ENCODE results near the gene TBC1D2B.
"Not testable (repeated sequence)": the region's sequence is repeated elsewhere in the genome, so short reads cannot be mapped to it uniquely, and the experiment has no call there.

TBC1D2B gene

DNA sequence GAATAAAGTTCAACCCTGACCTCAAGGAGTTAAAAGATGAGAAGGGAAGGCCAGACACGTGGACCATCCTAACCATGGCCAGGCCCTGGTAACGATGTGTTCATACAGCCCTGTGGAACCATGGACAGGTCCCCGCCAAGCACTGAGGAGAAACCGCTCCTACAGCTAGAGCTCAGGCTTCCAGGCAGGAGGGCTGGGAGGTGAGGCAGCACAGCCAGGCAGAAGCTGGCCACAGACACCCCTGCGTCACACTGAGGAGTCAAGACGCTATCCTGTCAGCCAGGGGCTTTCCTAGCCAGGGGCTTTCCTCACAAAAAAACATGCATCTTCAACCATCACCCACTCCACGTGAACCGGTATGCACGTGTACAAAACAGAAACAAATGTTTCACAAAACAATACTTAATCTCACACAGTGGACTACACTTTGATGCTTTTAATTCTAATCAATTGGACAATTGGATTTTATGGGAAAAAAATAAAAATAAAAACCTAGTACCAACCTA lies 73.2 kb downstream of the TBC1D2B start:
- ATAC-seq (no peak), DNase-seq (no peak)
- Mint-ChIP-seq H3K9me3 (no peaks in the 10 kb centered on the region), H3K27ac (peak overlapping the region; percentile 67), H3K36me3 (ENCODE audit: low read depth) (peaks cover 20% of the 10 kb centered on the region), H3K4me3 (no peak overlapping the region), H3K27me3 (no peaks in the 10 kb centered on the region), H3K4me1 (peaks cover 9% of the 10 kb centered on the region)

DNA sequence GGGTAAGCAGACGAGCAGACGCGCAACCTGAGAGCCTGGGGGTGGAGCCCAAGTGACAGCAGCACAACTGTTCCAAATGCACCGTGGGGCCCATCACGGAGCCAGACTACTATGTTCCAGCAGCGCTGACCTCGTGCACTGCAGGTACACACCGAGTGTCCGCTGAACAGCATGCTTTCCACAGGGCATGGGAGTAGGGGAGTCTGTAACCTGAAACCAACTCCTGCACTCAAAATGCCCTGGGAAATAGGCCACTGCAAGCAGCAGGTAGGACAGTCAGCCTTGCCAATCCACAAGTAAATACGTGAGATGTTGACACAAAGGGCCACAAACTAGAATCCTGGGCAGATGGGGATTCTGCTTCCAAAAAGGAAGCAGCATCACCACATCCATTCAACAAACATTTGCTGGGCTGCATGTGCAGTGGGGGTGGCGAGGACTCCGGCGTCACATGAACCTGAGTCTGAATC lies 73.9 kb downstream of the TBC1D2B start:
- peaks cover 20% of the 10 kb centered on the region for H3K36me3 Mint-ChIP-seq (ENCODE audit: low read depth)
- no peak overlapping the region for H3K27ac Mint-ChIP-seq

DNA sequence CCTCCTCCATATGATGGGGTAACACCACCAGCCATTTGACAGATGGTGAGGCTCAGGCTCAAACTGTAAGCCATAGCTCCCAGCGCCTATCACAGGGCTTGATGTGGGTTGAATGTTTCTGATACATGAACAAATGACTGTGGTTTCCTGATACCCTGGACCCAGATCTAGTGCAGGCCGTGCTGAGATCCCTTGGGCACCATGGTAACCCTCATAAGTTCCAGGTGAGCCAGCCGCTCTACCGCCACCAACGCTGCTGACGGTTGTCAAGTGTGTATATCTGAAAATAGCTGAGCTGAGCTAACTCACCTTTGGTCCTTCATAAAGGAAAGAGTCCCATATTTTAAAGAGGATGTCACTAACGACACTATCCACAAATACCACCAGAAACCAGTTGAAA lies 74.5 kb downstream of the TBC1D2B start:
- Mint-ChIP-seq H3K4me1 (peaks cover 9% of the 10 kb centered on the region), H3K9me3 (no peaks in the 10 kb centered on the region), H3K4me3 (no peak overlapping the region), H3K27me3 (no peaks in the 10 kb centered on the region), H3K36me3 (ENCODE audit: low read depth) (peaks cover 20% of the 10 kb centered on the region), H3K27ac (no peak overlapping the region)
- DNase-seq (no peak), ATAC-seq (no peak)

More for the DNA sequence above, 73.9 kb downstream of the TBC1D2B start:
- DNase-seq = no peak
- no peaks in the 10 kb centered on the region for H3K27me3 Mint-ChIP-seq
- peaks cover 9% of the 10 kb centered on the region for H3K4me1 Mint-ChIP-seq
- ATAC-seq = no peak
- no peak overlapping the region for H3K4me3 Mint-ChIP-seq
- H3K9me3 Mint-ChIP-seq = no peaks in the 10 kb centered on the region

DNA sequence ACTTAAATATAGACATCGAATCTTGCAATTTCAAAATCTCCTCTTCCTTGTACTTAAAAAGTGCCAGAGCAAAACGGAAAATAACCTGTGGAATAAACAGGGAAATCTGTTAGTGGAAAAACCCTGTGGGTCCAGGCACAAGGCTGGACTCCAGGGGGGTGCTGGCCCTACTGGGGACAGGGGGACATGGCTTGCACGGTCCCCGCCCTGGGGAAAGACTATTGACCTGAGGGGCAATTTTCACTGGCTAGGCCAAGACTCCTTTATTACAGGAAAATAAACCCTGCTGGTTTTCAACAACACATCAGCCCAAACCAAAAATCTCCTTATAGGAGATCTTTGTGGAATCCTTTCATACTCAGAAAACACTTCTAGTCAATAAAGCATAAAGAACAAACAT lies 75.9 kb downstream of the TBC1D2B start:
- DNase-seq = no peak
- Mint-ChIP-seq H3K4me3 (no peak overlapping the region), H3K36me3 (ENCODE audit: low read depth) (peaks cover 14% of the 10 kb centered on the region)

DNA sequence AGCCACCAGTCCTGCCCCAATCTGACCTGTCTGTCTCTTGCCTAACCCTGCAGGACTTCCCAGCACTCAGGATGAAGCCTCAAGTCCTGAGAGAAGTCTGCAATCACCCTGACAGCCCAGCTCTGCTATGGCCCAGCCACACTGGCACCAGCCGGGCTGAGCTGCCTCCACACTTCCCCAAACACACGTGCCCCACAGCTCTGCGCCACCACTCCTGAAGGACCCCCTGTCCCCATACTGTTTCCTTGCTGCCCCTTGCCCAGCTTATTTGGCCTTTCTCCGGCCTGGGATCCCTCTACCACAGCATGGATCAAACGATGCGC lies 76.6 kb downstream of the TBC1D2B start:
- Mint-ChIP-seq H3K27me3 (no peaks in the 10 kb centered on the region), H3K9me3 (no peaks in the 10 kb centered on the region), H3K4me3 (no peak overlapping the region), H3K27ac (peak overlapping the region; percentile 46), H3K4me1 (peaks cover 9% of the 10 kb centered on the region), H3K36me3 (ENCODE audit: low read depth) (peaks cover 12% of the 10 kb centered on the region)
- DNase-seq = no peak
- no peak for ATAC-seq

More for the DNA sequence above, 75.9 kb downstream of the TBC1D2B start:
- H3K9me3 Mint-ChIP-seq = no peaks in the 10 kb centered on the region
- no peaks in the 10 kb centered on the region for H3K27me3 Mint-ChIP-seq
- ATAC-seq = no peak
- peak overlapping the region; percentile 31 for H3K27ac Mint-ChIP-seq
- peaks cover 9% of the 10 kb centered on the region for H3K4me1 Mint-ChIP-seq

DNA sequence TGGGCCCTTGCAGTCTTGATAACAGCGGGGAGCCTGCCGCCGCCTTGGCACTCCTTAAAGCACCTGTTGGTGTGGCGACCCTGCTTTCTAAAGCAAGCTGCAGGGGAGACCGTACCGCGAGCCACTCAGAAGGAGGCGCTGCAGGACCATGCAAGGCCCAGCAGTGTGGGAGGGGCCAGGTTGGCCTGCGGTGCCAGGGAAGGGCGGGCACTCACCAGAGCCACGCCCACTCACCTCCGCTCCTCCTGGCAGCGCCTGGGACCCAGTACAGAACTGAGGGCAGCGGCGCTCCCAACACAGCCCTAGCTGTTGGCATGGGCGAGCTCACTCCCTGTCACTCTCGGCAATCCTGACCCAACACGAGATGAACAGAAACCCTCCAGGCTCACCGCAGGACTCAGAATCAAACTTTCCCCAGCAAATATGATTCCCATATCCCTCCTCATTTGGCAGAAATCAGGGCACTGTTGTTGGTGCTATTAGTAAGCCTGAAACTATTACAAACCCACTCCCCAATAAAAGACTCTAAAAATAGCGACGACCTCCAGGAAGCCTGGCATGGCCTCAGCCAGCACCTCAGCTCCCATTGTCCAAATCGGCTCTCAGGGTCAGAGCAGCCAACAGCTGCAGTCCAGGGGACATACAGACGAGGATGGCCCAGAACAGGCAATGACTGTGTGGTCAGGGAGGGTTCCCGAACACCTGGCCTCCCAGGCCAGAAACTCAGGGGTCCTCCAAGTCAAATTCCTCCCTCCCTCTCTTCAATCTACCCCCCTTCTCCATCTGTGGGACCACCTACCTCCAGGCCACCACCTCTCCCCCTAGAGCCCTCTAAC lies 77.2 kb downstream of the TBC1D2B start:
- ATAC-seq = peak; percentile 92
- Mint-ChIP-seq H3K4me3 (no peak overlapping the region), H3K36me3 (ENCODE audit: low read depth) (peaks cover 12% of the 10 kb centered on the region), H3K27me3 (no peaks in the 10 kb centered on the region), H3K9me3 (no peaks in the 10 kb centered on the region), H3K4me1 (peaks cover 9% of the 10 kb centered on the region), H3K27ac (peak overlapping the region; percentile 46)
- DNase-seq = peak; percentile 77

DNA sequence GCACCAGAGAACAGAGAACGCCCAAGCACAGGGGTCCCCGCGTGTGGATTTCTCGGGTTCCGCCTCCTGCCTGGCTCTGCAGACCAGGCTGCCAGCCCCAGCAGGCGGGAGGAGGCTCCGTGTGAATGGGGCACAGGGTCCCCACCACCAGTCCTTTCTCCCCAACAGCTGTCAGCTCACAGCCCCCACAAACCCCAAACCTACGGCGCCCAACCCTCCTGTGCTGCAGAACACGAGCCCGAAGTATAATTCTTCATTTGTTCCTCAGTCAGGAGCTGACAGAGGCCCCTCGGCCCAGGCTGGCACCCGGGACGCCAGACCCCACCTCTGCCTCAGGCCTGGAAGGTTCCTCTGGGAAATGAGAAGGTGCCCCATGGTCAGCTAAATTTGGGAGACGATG lies 78.0 kb downstream of the TBC1D2B start:
- H3K27me3 Mint-ChIP-seq = no peaks in the 10 kb centered on the region
- H3K4me3 Mint-ChIP-seq = no peak overlapping the region
- ATAC-seq (no peak), DNase-seq (no peak)
- H3K27ac Mint-ChIP-seq = no peak overlapping the region
- no peaks in the 10 kb centered on the region for H3K9me3 Mint-ChIP-seq
- peaks cover 8% of the 10 kb centered on the region for H3K4me1 Mint-ChIP-seq
- H3K36me3 Mint-ChIP-seq (ENCODE audit: low read depth) = peaks cover 12% of the 10 kb centered on the region

DNA sequence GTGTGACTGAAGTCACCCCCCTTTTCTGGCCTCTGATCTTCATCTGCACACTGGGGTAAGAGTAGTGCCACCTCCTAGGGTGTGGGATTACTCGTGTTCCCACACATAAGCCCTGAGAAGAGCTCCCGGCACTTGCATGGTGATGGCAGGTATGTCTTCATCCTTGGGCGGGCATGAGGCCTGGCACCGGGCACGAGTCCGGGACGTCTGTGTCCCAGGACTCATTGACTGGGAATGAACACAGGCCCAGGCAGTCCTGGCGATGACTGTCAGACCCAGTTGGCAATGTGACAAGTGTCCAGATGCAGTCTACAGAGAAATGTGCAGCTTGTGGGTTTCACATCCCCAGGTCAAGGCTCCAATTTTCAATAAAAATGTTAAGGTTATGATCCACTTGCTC lies 78.9 kb downstream of the TBC1D2B start:
- Mint-ChIP-seq H3K9me3 (no peaks in the 10 kb centered on the region), H3K27me3 (no peaks in the 10 kb centered on the region), H3K36me3 (ENCODE audit: low read depth) (peaks cover 12% of the 10 kb centered on the region), H3K27ac (no peak overlapping the region), H3K4me1 (peaks cover 3% of the 10 kb centered on the region), H3K4me3 (no peak overlapping the region)
- ATAC-seq = no peak
- no peak for DNase-seq

DNA sequence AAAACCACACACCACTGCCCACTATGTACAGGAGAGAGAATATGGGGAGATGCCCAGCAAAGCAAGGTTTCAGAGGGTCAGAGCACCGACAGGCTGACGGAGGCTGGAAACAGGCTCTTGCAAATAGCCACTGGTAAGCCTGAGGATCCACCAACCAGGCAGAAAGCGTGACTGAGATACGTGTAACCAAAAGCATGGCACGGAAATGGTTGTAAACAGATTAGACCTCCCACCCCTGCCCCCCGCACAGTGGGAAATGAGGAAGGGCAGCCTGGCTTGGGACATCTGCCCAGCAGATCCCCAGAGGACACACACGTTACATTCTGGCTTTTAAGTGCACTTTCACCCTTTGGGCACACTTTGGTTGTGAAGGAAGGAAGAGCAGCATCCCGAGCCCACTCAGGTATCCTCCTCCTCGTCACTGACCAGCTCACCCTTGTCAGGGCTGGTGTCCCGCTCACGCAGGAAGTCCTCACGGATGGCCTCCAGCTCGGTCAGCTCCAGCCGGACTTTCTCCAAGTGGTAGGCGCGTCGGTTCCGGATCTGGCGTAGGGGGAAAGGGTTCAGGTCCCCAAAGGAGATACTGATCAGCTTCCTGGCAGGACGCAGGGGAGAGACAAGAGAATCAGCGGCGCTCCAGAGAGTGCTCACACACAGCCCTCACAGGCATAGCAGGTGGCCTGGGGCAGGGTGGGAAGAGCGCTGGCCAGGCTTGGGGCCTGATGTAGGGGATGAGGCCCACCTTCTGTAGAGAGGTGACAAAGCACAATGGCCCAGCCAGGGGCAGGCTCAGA lies 79.6 kb downstream of the TBC1D2B start:
- H3K4me3 Mint-ChIP-seq; ATAC-seq; H3K4me1 Mint-ChIP-seq; H3K27me3 Mint-ChIP-seq; H3K36me3 Mint-ChIP-seq (ENCODE audit: low read depth); H3K9me3 Mint-ChIP-seq; DNase-seq; H3K27ac Mint-ChIP-seq: not testable (repeated sequence)

DNA sequence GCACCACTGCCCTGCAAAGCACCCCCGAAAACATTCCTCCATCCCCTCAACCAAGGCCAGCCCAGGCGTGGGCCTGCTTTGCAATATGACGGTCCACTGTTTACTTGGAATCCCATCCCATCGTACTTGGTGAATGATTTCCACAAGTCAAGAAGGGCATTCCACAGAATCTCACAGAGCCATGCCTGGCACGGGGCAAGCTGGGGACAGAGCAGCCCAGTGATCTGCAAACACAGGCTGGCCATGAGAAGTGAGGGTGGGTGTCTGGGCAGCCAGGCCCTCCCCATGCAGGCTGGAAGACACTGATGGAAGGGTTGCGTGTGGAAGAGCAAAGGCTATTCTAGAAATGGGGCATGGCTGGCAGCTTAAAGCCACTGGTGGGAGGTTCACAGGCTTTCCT lies 80.3 kb downstream of the TBC1D2B start:
- H3K27ac Mint-ChIP-seq; H3K36me3 Mint-ChIP-seq (ENCODE audit: low read depth); ATAC-seq: not testable (repeated sequence)

DNA sequence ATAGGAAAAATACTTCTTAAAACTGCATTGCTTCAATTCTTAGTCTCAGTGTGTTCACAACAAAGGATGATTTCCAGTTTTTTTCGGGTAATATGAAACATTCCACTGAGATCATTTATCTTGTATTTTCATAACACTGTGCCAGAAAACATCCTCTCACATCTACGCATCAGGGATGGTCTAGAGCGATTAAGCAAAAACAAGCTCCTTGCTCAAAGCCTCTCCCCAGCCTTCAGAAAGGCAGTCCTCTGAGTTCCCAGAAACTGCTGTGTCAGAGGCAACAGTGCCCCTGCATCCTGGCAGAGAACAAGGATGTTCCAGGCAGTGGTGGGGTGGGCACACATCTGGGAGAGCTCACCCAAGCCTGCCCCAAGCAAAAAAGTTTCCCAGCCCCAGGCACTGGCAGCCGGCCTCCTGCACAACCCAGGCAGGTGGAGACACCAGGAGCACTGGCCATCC lies 80.8 kb downstream of the TBC1D2B start:
- not testable (repeated sequence) for H3K36me3 Mint-ChIP-seq (ENCODE audit: low read depth); H3K27ac Mint-ChIP-seq; H3K4me3 Mint-ChIP-seq; H3K9me3 Mint-ChIP-seq; ATAC-seq; H3K4me1 Mint-ChIP-seq; H3K27me3 Mint-ChIP-seq; DNase-seq

More for the DNA sequence above, 80.3 kb downstream of the TBC1D2B start:
- H3K4me3 Mint-ChIP-seq, H3K27me3 Mint-ChIP-seq, DNase-seq, H3K4me1 Mint-ChIP-seq, H3K9me3 Mint-ChIP-seq: not testable (repeated sequence)

DNA sequence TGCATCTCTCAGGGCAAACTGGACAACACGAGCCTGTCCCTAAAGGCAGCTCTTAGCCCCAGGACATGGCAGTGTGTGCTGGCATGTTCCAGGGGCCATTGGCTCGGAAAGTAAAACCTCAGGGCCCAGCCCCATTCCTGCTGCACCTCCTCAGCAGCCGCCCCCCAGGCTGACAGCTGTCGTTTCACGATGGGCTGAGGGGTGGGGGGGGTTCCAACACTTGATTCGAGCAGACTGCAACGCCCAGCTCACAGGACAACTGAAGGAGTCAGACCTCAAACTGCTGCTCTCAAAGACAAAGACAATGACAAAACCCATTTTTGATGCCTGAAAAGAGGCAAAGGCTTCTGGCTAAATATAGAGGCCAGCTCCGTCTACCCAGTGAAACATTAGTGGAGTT lies 81.3 kb downstream of the TBC1D2B start:
- not testable (repeated sequence) for ATAC-seq; H3K4me3 Mint-ChIP-seq; H3K27me3 Mint-ChIP-seq; DNase-seq; H3K4me1 Mint-ChIP-seq; H3K36me3 Mint-ChIP-seq (ENCODE audit: low read depth); H3K27ac Mint-ChIP-seq; H3K9me3 Mint-ChIP-seq

DNA sequence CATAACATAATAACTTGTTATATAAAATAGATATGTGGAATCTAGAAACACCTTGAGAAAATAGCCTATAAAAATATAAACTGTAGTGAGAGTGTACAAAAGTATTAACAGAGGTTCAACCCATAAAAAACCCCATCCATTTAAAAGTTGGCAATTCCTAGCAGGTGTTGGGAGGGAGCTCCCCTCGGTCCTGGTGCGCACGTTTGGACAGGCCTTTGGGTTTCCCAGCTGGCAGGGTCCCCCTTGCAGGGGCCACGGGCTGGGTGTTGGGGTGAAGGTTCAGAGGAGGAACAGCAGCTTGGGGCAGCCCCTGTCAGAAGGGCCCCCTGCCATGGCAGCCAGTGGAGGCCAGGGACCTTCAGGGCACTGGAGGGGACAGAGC lies 82.0 kb downstream of the TBC1D2B start:
- not testable (repeated sequence) for H3K4me3 Mint-ChIP-seq; H3K27ac Mint-ChIP-seq; ATAC-seq; DNase-seq; H3K36me3 Mint-ChIP-seq (ENCODE audit: low read depth); H3K27me3 Mint-ChIP-seq; H3K9me3 Mint-ChIP-seq; H3K4me1 Mint-ChIP-seq

DNA sequence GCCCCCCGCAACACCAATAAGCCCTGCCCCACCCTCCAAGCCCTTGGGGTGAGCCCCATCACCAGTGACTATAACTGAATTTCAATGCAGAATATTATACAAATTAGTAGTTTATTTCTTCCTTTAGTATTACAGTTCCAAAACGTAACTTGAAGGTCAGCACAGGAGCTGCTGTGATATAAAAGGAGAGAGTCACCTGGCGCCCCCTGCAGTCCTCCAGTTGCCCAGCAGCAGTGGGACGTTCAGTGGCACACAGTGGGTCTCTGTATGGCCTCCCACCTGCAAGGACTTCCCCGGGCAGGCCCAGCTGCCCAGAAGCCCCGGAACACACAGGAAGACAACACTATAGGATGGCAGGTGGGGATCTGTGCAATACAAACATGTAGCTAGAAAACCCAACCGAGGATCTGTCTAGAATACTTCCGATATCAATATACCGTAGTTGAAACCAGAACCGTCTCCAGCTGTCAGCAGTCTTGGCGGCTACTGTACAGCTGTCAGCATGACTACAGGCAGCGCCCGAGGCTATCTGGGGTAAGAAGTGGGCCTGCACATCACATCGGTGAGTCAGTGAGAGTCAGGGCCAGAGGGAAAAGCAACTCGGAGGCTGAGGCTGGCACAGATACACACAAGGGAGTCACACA lies 82.5 kb downstream of the TBC1D2B start:
- not testable (repeated sequence) for ATAC-seq; H3K36me3 Mint-ChIP-seq (ENCODE audit: low read depth); DNase-seq; H3K27ac Mint-ChIP-seq; H3K9me3 Mint-ChIP-seq; H3K4me3 Mint-ChIP-seq; H3K27me3 Mint-ChIP-seq
- peaks cover 12% of the 10 kb centered on the region for H3K4me1 Mint-ChIP-seq
